ENCODE results near the gene POLDIP3.
A peak's percentile ranks its signal among the peaks of the same experiment; 100 is the strongest.

DNA sequence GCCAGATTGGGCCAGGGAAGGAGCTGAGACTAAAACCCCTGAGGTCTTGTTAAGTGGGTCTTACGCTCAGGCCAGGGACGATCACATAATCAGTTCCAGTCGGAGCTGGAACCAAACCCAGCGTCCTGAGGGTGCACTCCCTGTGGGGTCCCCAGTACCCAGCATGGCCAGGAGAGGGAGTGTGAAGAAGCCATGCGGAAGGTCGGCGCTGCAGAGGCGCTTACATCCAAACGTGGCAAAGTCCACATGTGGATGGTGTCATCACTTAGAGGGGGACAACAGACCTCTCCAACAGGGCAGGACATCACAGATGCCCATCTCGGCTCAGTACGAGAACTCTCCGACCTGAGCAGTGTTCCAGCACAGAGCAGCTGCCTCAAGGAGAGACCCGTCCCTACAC is 17.4 kb upstream of the POLDIP3 start:
- TF ChIP-seq, protein P1, sequence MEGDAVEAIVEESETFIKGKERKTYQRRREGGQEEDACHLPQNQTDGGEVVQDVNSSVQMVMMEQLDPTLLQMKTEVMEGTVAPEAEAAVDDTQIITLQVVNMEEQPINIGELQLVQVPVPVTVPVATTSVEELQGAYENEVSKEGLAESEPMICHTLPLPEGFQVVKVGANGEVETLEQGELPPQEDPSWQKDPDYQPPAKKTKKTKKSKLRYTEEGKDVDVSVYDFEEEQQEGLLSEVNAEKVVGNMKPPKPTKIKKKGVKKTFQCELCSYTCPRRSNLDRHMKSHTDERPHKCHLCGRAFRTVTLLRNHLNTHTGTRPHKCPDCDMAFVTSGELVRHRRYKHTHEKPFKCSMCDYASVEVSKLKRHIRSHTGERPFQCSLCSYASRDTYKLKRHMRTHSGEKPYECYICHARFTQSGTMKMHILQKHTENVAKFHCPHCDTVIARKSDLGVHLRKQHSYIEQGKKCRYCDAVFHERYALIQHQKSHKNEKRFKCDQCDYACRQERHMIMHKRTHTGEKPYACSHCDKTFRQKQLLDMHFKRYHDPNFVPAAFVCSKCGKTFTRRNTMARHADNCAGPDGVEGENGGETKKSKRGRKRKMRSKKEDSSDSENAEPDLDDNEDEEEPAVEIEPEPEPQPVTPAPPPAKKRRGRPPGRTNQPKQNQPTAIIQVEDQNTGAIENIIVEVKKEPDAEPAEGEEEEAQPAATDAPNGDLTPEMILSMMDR (IDR thresholded peaks at IDR 0.05): peak in 1 of 4 experiments; percentile 29
- TF ChIP-seq POLR2AphosphoS5 (IDR thresholded peaks at IDR 0.05) (no peak), POLR2A (IDR thresholded peaks at IDR 0.05) (no peak)

Data from gastroesophageal sphincter (tissue), 3 donors.